SK-N-SH treated with all-trans-retinoic acid at 6 μM for 48 hours (cell line): Measurements from ENCODE around the gene PLAGL2.
"Not testable (repeated sequence)": the region's sequence is repeated elsewhere in the genome, so short reads cannot be mapped to it uniquely, and the experiment has no call there.

Experiments used
- ARNTL ChIP-seq: fragments of 450-650 bp; formaldehyde crosslinking; IDR thresholded peaks from 2 replicates; pipeline ENCODE4 v1.5.0; 2020; ENCODE audit warnings: low read depth, mild to moderate bottlenecking, moderate library complexity, borderline replicate concordance
- ESRRG ChIP-seq: fragments of 250-450 bp; sonication (Bioruptor Pico); IDR thresholded peaks from 2 replicates; pipeline ENCODE4 v1.6.1; 2021; ENCODE audit warnings: mild to moderate bottlenecking
- SNAI2 ChIP-seq: fragments of 250-450 bp; sonication (Bioruptor Pico); IDR thresholded peaks from 2 replicates; pipeline ENCODE4 v1.5.0; 2020; ENCODE audit warnings: mild to moderate bottlenecking, moderate library complexity

- not testable (repeated sequence) for TF ChIP-seq SNAI2; ESRRG (CRISPR knock-in tag); ARNTL (CRISPR knock-in tag)
Measured at GRCh38 chr20:32246208-32246607, 38.7 kb upstream of the PLAGL2 start.
